ENCODE results near the gene SYTL1. TPM values are rescaled to one million over a fixed set of nuclear protein-coding genes. Genes with fewer than 3 reads are reported as not detected.

SYTL1 gene
- total RNA-seq, 1 donor = under 0.01 TPM

- Histone ChIP-seq H3K4me2 (ENCODE audit: insufficient read depth, low read length) (no peak overlapping the region), H3K79me2 (ENCODE audit: insufficient read depth, low read length) (no peaks in the 10 kb centered on the region), H3K9me3 (ENCODE audit: low read depth, low read length) (no peaks in the 10 kb centered on the region), H4K20me1 (ENCODE audit: insufficient read depth, low read length) (no peaks in the 10 kb centered on the region), H3K36me3 (ENCODE audit: insufficient read depth, low read length) (peaks cover 64% of the 10 kb centered on the region), H3K27ac (ENCODE audit: low read depth, low read length) (no peak overlapping the region), H2AFZ (ENCODE audit: low read length) (no peak overlapping the region), H3K4me3 (ENCODE audit: insufficient read depth, low read length) (no peak overlapping the region), H3K4me1 (ENCODE audit: insufficient read depth, low read length) (no peaks in the 10 kb centered on the region), H3K27me3 (ENCODE audit: insufficient read depth, low read length) (no peaks in the 10 kb centered on the region)
- TF ChIP-seq, protein P1, sequence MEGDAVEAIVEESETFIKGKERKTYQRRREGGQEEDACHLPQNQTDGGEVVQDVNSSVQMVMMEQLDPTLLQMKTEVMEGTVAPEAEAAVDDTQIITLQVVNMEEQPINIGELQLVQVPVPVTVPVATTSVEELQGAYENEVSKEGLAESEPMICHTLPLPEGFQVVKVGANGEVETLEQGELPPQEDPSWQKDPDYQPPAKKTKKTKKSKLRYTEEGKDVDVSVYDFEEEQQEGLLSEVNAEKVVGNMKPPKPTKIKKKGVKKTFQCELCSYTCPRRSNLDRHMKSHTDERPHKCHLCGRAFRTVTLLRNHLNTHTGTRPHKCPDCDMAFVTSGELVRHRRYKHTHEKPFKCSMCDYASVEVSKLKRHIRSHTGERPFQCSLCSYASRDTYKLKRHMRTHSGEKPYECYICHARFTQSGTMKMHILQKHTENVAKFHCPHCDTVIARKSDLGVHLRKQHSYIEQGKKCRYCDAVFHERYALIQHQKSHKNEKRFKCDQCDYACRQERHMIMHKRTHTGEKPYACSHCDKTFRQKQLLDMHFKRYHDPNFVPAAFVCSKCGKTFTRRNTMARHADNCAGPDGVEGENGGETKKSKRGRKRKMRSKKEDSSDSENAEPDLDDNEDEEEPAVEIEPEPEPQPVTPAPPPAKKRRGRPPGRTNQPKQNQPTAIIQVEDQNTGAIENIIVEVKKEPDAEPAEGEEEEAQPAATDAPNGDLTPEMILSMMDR (IDR thresholded peaks at IDR 0.05; ENCODE audit: extremely low read depth, low read depth, low read length) = no peak
- DNase-seq (ENCODE audit: insufficient read length, low spot score, missing footprints) = no peak
Measured at GRCh38 chr1:27358928-27359313, 17.1 kb downstream of the SYTL1 start.

GRCh38 chr1:27359822-27360158 is 18.0 kb downstream of the SYTL1 start:
- no peak for DNase-seq (ENCODE audit: insufficient read length, low spot score, missing footprints)
- no peaks in the 10 kb centered on the region for H3K9me3 ChIP-seq (ENCODE audit: low read depth, low read length)
- peaks cover 64% of the 10 kb centered on the region for H3K36me3 ChIP-seq (ENCODE audit: insufficient read depth, low read length)
- H3K27ac ChIP-seq (ENCODE audit: low read depth, low read length) = no peak overlapping the region
- peaks cover 7% of the 10 kb centered on the region for H3K79me2 ChIP-seq (ENCODE audit: insufficient read depth, low read length)
- no peaks in the 10 kb centered on the region for H4K20me1 ChIP-seq (ENCODE audit: insufficient read depth, low read length)
- H3K4me3 ChIP-seq (ENCODE audit: insufficient read depth, low read length) = no peak overlapping the region
- H3K27me3 ChIP-seq (ENCODE audit: insufficient read depth, low read length) = no peaks in the 10 kb centered on the region
- no peak overlapping the region for H2AFZ ChIP-seq (ENCODE audit: low read length)
- TF ChIP-seq, protein P1 (IDR thresholded peaks at IDR 0.05; ENCODE audit: extremely low read depth, low read depth, low read length) = no peak
- H3K4me2 ChIP-seq (ENCODE audit: insufficient read depth, low read length) = no peak overlapping the region
- H3K4me1 ChIP-seq (ENCODE audit: insufficient read depth, low read length) = peaks cover under 1% of the 10 kb centered on the region

GRCh38 chr1:27360159-27361043 is 18.6 kb downstream of the SYTL1 start:
- no peaks in the 10 kb centered on the region for H4K20me1 ChIP-seq (ENCODE audit: insufficient read depth, low read length)

DNA sequence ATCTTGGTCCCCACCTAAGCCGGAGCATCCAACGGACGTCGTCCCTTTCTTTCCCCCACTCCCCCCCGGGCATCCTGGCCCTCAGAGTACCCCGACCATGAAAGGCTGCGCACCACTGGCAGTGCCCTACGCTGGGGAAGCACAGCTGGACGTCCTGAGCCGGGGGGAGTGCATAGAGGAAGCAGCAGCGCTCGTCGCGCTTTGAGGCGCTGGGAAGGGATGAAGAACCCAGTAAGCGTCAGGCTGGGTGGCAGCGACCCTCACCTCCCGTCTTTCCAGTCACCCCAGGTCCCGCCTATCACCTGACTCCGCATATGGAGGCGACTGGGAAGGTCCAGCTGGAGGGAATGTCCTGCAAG is 19.2 kb downstream of the SYTL1 start:
- Histone ChIP-seq H4K20me1 (ENCODE audit: insufficient read depth, low read length) (no peaks in the 10 kb centered on the region), H3K4me1 (ENCODE audit: insufficient read depth, low read length) (peaks cover 6% of the 10 kb centered on the region), H3K4me3 (ENCODE audit: insufficient read depth, low read length) (no peak overlapping the region), H3K9me3 (ENCODE audit: low read depth, low read length) (no peaks in the 10 kb centered on the region), H3K36me3 (ENCODE audit: insufficient read depth, low read length) (peaks cover 52% of the 10 kb centered on the region), H2AFZ (ENCODE audit: low read length) (no peak overlapping the region), H3K4me2 (ENCODE audit: insufficient read depth, low read length) (no peak overlapping the region), H3K79me2 (ENCODE audit: insufficient read depth, low read length) (peaks cover 12% of the 10 kb centered on the region), H3K27me3 (ENCODE audit: insufficient read depth, low read length) (no peaks in the 10 kb centered on the region), H3K27ac (ENCODE audit: low read depth, low read length) (no peak overlapping the region)
- TF ChIP-seq, protein P1 (IDR thresholded peaks at IDR 0.05; ENCODE audit: extremely low read depth, low read depth, low read length) = no peak
- DNase-seq (ENCODE audit: insufficient read length, low spot score, missing footprints) = no peak

More at GRCh38 chr1:27360159-27361043, 18.6 kb downstream of the SYTL1 start:
- TF ChIP-seq, protein P1 (IDR thresholded peaks at IDR 0.05; ENCODE audit: extremely low read depth, low read depth, low read length) = no peak
- H3K36me3 ChIP-seq (ENCODE audit: insufficient read depth, low read length) = peaks cover 58% of the 10 kb centered on the region
- DNase-seq (ENCODE audit: insufficient read length, low spot score, missing footprints) = no peak
- H3K79me2 ChIP-seq (ENCODE audit: insufficient read depth, low read length) = peaks cover 12% of the 10 kb centered on the region
- H2AFZ ChIP-seq (ENCODE audit: low read length) = no peak overlapping the region
- H3K9me3 ChIP-seq (ENCODE audit: low read depth, low read length) = no peaks in the 10 kb centered on the region
- H3K27me3 ChIP-seq (ENCODE audit: insufficient read depth, low read length) = no peaks in the 10 kb centered on the region
- H3K4me3 ChIP-seq (ENCODE audit: insufficient read depth, low read length) = no peak overlapping the region
- no peak overlapping the region for H3K4me2 ChIP-seq (ENCODE audit: insufficient read depth, low read length)
- no peak overlapping the region for H3K27ac ChIP-seq (ENCODE audit: low read depth, low read length)
- H3K4me1 ChIP-seq (ENCODE audit: insufficient read depth, low read length) = peaks cover 6% of the 10 kb centered on the region

Measured in osteoblast (primary cell).